ENCODE results near the gene SLC39A10. TPM values are rescaled to one million over a fixed set of nuclear protein-coding genes. Genes with fewer than 3 reads are reported as not detected.
A peak's percentile ranks its signal among the peaks of the same experiment; 100 is the strongest.

Gene SLC39A10
- polyA plus RNA-seq, 1 of the 3 experiments (the other 2 are of a cell fraction) = 12.3 TPM

DNA sequence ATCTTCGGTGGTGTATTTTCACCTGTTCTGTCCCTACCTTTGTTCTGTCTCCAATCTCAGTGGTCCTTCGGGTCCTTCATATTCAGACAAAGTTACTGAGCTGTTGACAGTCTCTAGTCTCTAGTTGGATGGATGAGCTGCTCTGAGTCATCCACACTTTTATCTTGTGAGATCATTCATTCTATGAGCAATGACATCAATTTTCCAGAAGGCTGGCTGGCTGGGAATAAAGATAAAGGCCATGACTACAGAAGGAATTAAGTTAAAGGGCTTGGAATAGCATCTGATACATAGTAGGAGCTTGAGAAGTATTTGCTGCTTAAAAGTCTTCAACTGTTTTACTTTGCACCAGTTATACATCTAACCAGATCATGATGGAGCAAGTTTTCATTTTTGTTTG lies 43.1 kb upstream of the SLC39A10 start (continued):
- TF ChIP-seq FOSL2 (IDR thresholded peaks at IDR 0.05; ENCODE audit: borderline replicate concordance, low read depth) (peak; percentile 98), GATA2 (CRISPR knock-in tag; IDR thresholded peaks at IDR 0.05) (no peak), POLR2AphosphoS5 (IDR thresholded peaks at IDR 0.05; ENCODE audit: low read depth, low read length) (peak; percentile 81; the same call in 1 of the 2 replicates), TCF12 (IDR thresholded peaks at IDR 0.05) (peak; percentile 91), GABPA (IDR thresholded peaks at IDR 0.05; ENCODE audit: low read depth) (0 out of 2 replicates have a peak, but pooled peaks have one; percentile 14)
- TF ChIP-seq, protein P1, sequence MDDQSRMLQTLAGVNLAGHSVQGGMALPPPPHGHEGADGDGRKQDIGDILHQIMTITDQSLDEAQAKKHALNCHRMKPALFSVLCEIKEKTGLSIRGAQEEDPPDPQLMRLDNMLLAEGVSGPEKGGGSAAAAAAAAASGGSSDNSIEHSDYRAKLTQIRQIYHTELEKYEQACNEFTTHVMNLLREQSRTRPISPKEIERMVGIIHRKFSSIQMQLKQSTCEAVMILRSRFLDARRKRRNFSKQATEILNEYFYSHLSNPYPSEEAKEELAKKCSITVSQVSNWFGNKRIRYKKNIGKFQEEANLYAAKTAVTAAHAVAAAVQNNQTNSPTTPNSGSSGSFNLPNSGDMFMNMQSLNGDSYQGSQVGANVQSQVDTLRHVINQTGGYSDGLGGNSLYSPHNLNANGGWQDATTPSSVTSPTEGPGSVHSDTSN (IDR thresholded peaks at IDR 0.05) = peak; percentile 96
- TF ChIP-seq, protein P2, sequence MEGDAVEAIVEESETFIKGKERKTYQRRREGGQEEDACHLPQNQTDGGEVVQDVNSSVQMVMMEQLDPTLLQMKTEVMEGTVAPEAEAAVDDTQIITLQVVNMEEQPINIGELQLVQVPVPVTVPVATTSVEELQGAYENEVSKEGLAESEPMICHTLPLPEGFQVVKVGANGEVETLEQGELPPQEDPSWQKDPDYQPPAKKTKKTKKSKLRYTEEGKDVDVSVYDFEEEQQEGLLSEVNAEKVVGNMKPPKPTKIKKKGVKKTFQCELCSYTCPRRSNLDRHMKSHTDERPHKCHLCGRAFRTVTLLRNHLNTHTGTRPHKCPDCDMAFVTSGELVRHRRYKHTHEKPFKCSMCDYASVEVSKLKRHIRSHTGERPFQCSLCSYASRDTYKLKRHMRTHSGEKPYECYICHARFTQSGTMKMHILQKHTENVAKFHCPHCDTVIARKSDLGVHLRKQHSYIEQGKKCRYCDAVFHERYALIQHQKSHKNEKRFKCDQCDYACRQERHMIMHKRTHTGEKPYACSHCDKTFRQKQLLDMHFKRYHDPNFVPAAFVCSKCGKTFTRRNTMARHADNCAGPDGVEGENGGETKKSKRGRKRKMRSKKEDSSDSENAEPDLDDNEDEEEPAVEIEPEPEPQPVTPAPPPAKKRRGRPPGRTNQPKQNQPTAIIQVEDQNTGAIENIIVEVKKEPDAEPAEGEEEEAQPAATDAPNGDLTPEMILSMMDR (IDR thresholded peaks at IDR 0.05) = no peak

DNA sequence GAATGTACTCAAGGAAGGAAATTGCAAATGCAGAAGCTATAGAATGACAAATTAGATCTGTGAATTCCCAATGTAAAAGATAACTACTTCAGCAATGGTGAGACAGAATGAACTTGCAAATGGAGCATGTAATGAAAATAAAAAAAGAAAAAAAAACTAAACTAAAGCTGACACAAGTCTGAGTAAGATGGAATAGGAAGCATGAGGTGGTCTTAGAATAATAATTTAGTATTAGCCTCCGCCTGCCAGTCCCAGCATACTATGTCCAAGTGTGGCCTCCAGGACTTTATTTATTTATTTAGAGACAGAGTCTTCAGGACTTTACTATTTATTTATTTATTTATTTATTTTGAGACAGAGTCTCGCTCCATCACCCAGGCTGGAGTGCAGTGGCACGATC lies 37.4 kb upstream of the SLC39A10 start:
- no peak overlapping the region for H2AFZ ChIP-seq (ENCODE audit: low read depth)
- ChIA-PET POLR2A (no interaction called here), CTCF (no interaction called here)
- peaks cover 35% of the 10 kb centered on the region for H3F3A ChIP-seq (replicated peaks; ENCODE audit: insufficient read depth)
- no peak overlapping the region for H3K4me2 ChIP-seq
- no peak overlapping the region for H3K9ac ChIP-seq
- H3K9me3 ChIP-seq = no peaks in the 10 kb centered on the region
- peak overlapping the region in 1 of 2 experiments; percentile 50; a peak in 2 of 4 replicates for H3K27ac ChIP-seq (ENCODE audit: low read depth in 2 of 2, low read length in 1 of 2)
- peaks cover 20% of the 10 kb centered on the region for H3K79me2 ChIP-seq (ENCODE audit: insufficient read depth)
- no peak for DNase-seq
- H3K9me2 ChIP-seq = no peaks in the 10 kb centered on the region
- no peaks in the 10 kb centered on the region for H3K27me3 ChIP-seq (ENCODE audit: insufficient read depth)
- no peak overlapping the region for H3K4me3 ChIP-seq (ENCODE audit: low read depth in 2 of 2, low read length in 1 of 2)
- no peak for TF ChIP-seq RFX5 (IDR thresholded peaks at IDR 0.05; ENCODE audit: low read length)
- no peak for TF ChIP-seq FOXJ3 (CRISPR knock-in tag; IDR thresholded peaks at IDR 0.05)
- no peak for TF ChIP-seq SIN3A (IDR thresholded peaks at IDR 0.05; ENCODE audit: borderline replicate concordance, low read depth, low read length)
- H3K36me3 ChIP-seq (replicated peaks in 1 of 2; ENCODE audit: control insufficient read depth in 1 of 2, insufficient read depth in 2 of 2, low read length in 1 of 2) = no peaks in the 10 kb centered on the region
- H3K4me1 ChIP-seq (ENCODE audit: control insufficient read depth in 1 of 2, insufficient read depth in 2 of 2, low read depth in 1 of 2, low read length in 1 of 2) = peaks cover 0 to 13% of the 10 kb centered on the region in 2 experiments; a peak in 2 of 4 replicates
- H4K20me1 ChIP-seq (ENCODE audit: insufficient read depth) = no peaks in the 10 kb centered on the region
- WGBS (ENCODE audit: low lambda C conversion rate) = 92% methylated on average over 3 of the region's 3 CpGs

DNA sequence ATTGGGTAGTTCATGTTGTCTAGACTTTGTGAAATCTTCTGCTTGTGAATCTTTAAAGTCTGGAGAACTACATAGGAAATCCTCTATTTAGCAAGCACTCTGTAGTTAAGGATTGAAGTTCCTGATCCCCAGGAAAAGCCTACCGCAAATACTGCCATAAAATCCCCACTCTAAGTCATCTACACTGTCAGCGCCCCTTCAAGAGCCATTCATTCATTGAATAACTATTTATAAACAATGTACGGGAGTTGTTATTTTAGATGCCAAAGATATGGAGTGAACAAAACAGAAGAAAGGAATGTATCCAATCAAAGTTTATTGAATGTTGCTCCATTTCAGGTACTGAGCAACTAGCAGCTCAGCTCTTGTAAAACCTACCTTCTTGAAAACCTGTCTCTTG lies 36.5 kb upstream of the SLC39A10 start:
- no peaks in the 10 kb centered on the region for H4K20me1 ChIP-seq (ENCODE audit: insufficient read depth)
- no peak for DNase-seq
- no peaks in the 10 kb centered on the region for H3K36me3 ChIP-seq (replicated peaks in 1 of 2; ENCODE audit: control insufficient read depth in 1 of 2, insufficient read depth in 2 of 2, low read length in 1 of 2)
- peaks cover 30% of the 10 kb centered on the region for H3F3A ChIP-seq (replicated peaks; ENCODE audit: insufficient read depth)
- no peaks in the 10 kb centered on the region for H3K9me3 ChIP-seq
- no peak overlapping the region for H3K4me3 ChIP-seq (ENCODE audit: low read depth in 2 of 2, low read length in 1 of 2)
- H3K27me3 ChIP-seq (ENCODE audit: insufficient read depth) = no peaks in the 10 kb centered on the region
- peaks cover 11% of the 10 kb centered on the region for H3K79me2 ChIP-seq (ENCODE audit: insufficient read depth)
- ChIA-PET POLR2A (no interaction called here), CTCF (no interaction called here)
- H3K9ac ChIP-seq = no peak overlapping the region
- WGBS (ENCODE audit: low lambda C conversion rate) = 52% methylated on average over 3 of the region's 3 CpGs
- H3K4me2 ChIP-seq = no peak overlapping the region; the same call in 1 of the 2 replicates
- peaks cover 0 to 14% of the 10 kb centered on the region in 2 experiments; a peak in 2 of 4 replicates for H3K4me1 ChIP-seq (ENCODE audit: control insufficient read depth in 1 of 2, insufficient read depth in 2 of 2, low read depth in 1 of 2, low read length in 1 of 2)
- H3K27ac ChIP-seq (ENCODE audit: low read depth in 2 of 2, low read length in 1 of 2) = peak overlapping the region in 1 of 2 experiments; percentile 50; a peak in 2 of 4 replicates
- H2AFZ ChIP-seq (ENCODE audit: low read depth) = no peak overlapping the region; the same call in 1 of the 2 replicates
- no peaks in the 10 kb centered on the region for H3K9me2 ChIP-seq
- TF ChIP-seq, protein P3, sequence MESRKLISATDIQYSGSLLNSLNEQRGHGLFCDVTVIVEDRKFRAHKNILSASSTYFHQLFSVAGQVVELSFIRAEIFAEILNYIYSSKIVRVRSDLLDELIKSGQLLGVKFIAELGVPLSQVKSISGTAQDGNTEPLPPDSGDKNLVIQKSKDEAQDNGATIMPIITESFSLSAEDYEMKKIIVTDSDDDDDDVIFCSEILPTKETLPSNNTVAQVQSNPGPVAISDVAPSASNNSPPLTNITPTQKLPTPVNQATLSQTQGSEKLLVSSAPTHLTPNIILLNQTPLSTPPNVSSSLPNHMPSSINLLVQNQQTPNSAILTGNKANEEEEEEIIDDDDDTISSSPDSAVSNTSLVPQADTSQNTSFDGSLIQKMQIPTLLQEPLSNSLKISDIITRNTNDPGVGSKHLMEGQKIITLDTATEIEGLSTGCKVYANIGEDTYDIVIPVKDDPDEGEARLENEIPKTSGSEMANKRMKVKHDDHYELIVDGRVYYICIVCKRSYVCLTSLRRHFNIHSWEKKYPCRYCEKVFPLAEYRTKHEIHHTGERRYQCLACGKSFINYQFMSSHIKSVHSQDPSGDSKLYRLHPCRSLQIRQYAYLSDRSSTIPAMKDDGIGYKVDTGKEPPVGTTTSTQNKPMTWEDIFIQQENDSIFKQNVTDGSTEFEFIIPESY (IDR thresholded peaks at IDR 0.05; ENCODE audit: borderline replicate concordance, low read depth) = no peak
- TF ChIP-seq, protein P2 (IDR thresholded peaks at IDR 0.05) = no peak
- TF ChIP-seq, protein P4, sequence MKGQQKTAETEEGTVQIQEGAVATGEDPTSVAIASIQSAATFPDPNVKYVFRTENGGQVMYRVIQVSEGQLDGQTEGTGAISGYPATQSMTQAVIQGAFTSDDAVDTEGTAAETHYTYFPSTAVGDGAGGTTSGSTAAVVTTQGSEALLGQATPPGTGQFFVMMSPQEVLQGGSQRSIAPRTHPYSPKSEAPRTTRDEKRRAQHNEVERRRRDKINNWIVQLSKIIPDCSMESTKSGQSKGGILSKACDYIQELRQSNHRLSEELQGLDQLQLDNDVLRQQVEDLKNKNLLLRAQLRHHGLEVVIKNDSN (IDR thresholded peaks at IDR 0.05; ENCODE audit: borderline replicate concordance, low read depth) = no peak
- TF ChIP-seq, protein P5, sequence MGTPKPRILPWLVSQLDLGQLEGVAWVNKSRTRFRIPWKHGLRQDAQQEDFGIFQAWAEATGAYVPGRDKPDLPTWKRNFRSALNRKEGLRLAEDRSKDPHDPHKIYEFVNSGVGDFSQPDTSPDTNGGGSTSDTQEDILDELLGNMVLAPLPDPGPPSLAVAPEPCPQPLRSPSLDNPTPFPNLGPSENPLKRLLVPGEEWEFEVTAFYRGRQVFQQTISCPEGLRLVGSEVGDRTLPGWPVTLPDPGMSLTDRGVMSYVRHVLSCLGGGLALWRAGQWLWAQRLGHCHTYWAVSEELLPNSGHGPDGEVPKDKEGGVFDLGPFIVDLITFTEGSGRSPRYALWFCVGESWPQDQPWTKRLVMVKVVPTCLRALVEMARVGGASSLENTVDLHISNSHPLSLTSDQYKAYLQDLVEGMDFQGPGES (IDR thresholded peaks at IDR 0.05; ENCODE audit: low read depth, low read length) = no peak
